ENCODE results near the gene RABGAP1.

Gene RABGAP1

DNA sequence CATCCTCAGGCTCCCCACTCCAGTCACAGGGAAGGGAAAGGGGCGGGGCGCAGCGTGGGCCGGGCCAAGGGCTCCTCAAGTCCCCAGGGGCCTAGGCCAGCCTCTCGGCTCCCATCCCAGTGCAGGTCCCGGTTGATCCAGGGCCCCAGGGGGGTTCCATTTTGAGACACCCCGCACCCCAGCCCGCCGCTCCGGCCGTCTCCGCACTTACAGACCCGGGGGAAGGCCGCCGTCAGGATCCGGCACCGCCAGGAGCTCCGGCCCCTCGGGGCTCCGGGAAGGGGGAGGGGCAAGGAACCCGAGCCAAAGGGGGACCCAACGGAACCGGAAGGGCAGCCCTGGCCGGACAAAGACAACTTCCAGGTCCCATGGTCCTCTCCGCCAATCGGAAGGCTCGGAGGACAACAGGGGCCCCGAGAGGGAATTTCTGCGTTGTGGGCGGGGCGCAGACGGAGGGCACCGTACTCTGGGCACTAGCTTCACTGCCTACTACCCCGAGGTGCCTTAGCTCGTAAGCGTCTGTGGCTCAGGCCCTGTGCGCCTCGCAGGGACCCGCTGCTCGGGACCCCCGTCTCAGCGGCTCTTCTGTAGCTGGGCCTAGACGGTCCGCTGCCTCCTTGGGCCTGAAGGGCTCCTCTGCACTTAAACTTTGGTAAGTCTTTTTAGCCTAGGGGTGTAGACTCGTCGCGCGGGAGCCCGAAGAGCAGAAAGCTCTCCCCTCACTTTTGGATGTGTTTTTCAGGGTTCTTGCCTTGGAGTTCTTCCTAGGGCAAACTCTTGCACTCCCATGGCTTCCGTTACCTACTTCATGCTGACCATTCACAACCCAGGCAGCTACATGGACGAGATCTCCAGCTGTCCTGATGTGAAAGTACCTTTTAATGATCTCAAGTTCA lies 9.3 kb upstream of the RABGAP1 start, which contains the start of gene ZBTB26:
TSS of gene ZBTB26 (minus strand) at position 287 of the 896 bp plus-strand sequence. CDS start 11,578 bp downstream, outside the sequence.
- FAIRE-seq, result peak; percentile 99
- peak; percentile 87 for TF ChIP-seq POLR2A (IDR thresholded peaks at IDR 0.05; ENCODE audit: low read depth, low read length)
- peak; percentile 99 for DNase-seq (ENCODE audit: insufficient read length, low spot score)

DNA sequence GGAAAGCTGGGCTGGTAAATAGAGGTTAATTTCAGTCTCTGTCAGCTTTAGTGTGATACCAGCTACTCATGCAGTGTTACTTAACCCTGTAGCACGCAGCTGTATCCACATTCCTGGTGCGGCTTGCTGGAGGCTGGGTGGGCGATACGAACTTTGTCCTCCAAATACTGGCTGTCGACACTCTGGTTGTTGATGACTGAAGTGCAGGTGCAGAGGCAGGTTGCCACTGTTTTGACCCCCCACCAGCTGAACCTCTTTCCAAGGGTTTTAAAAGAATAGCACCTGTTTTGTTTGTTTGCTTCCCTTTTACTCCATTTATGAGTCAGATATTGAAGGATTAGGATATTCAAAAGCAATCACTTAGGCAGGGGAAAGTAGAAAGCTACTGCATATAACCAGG lies 4.4 kb upstream of the RABGAP1 start:
- no peak for TF ChIP-seq POLR2A (IDR thresholded peaks at IDR 0.05; ENCODE audit: low read depth, low read length)
- FAIRE-seq, result no peak
- DNase-seq (ENCODE audit: insufficient read length, low spot score), result no peak

DNA sequence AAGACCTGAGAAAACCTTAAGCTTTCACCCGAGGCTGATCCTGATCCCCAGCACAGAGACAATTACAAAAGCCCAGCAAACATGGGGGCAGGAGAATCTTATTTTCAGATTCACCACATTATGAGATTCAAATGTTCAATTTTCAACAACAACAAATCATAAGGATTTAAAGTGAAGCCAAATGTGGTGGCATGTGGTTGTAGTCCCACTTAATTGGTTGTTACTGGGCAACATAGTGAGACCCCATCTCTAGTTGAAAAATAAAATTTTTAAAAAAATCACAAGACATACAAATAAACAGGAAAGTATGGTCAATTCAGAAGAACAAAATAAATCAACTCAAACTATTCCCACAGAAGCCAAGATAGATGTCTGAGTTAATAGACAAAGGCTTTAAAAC lies 3.9 kb upstream of the RABGAP1 start:
- FAIRE-seq (no peak), DNase-seq (ENCODE audit: insufficient read length, low spot score) (no peak)
- TF ChIP-seq POLR2A (IDR thresholded peaks at IDR 0.05; ENCODE audit: low read depth, low read length), result no peak

DNA sequence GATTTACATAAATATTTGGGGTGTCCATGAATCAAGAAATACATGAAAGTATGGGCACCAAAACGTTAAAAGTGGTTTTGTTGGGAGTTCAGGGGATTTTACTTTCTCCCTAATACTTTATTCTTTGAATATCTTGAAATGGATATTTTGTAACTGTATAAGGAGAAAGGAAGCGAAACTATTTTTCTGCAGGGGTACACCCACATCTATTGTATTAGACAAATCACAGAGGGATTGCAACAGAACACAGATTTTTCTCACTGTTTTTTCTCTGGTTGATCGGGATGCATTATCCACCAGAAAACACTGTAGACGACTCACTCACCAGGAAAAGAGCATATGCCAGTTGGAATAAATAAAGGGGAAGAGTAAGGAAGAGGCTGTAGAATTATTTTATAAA lies 1.2 kb upstream of the RABGAP1 start:
- FAIRE-seq, result no peak
- DNase-seq (ENCODE audit: insufficient read length, low spot score), result no peak
- TF ChIP-seq POLR2A (IDR thresholded peaks at IDR 0.05; ENCODE audit: low read depth, low read length), result no peak

DNA sequence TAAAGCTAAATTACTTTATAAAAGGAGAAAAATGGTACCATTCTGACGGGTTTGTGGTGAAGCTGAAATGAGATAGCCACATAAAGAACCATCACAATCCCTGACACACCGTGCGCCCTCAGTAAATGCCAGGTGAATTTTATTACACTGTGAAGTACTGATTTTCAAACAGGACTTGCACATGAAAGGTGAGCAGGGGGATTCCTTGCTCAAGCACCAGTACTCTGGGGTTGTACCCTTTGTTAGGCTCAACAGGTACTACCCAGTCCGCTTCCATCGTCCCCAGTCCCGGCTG lies 419 bp upstream of the RABGAP1 start:
- no peak for DNase-seq (ENCODE audit: insufficient read length, low spot score)
- no peak for FAIRE-seq
- no peak for TF ChIP-seq POLR2A (IDR thresholded peaks at IDR 0.05; ENCODE audit: low read depth, low read length)

DNA sequence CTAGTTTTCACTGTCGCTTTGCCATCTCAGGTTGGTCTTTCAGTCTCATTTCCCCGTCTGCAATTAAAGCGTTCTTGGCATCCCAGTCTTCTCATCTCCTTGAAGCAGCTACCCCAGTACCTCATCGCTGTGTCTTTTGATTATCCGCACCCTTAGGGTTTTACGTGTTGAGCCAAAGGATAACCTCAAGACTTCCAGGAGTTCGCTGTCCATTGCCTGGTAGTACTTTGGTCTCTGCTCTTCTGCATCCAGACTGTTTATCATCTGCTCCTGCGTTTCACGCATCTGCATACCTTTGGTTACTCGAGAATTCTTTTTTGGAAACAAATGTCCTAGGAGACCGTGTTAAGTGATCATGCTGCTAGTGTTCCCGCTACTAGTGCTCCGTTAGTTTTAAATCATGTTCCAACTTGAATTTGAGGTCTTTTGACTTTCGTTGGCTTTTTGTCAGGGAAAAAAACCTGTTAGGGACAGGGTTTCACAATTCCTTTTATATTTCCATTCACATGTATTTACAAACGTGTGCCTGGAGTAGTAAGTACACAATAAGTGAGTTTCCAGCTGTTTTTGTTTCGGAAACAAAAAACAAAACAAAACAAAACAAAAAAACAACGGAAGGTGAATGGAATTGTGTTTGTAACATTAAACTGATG lies 888 bp downstream of the RABGAP1 start:
- peak; percentile 11 for DNase-seq (ENCODE audit: insufficient read length, low spot score)
- TF ChIP-seq POLR2A (IDR thresholded peaks at IDR 0.05; ENCODE audit: low read depth, low read length), result no peak
- peak; percentile 96 for FAIRE-seq

DNA sequence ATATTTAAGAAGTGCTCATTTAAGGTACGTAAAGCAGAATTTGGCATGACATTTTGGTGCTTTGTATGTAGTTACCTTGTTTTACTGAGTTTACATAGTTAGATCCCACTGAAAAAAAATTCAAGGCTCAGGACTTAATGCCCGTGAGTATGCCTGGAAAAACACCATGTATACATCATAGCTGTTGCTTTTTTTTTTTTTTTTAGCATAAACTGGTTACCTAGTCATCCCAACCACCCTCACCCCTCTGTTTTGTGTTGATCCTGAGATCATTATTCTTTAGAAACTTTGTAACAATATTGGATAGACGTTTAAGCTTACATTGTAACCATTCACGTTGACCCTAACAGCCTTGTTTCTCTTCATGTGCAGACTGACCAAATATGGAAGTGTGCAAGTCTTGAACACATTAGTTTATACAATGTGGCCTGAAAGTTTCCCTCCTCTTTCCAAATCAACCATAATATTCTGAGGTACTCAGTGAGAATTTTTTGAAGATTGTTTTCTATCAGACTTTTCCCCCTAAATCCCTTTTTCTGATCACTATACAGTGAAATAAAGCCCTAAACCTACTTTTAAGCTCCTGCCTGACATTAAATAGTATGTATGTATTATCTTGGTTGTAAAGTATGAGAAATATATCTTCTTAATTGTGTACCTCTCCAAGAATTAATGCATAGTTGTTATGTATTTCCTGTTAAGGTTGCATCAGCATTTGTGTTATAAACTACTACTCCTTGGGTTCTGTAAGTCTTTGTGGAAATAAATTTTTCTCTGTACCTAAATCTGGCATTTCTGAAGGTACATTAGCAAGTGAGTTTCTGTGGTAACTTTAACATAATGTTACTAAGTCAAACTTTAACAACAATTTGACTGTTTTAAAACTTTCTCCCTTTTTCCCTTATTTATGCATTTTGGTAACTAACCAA lies 4.4 kb downstream of the RABGAP1 start:
- no peak for TF ChIP-seq POLR2A (IDR thresholded peaks at IDR 0.05; ENCODE audit: low read depth, low read length)
- DNase-seq (ENCODE audit: insufficient read length, low spot score) (no peak), FAIRE-seq (peak; percentile 67)

DNA sequence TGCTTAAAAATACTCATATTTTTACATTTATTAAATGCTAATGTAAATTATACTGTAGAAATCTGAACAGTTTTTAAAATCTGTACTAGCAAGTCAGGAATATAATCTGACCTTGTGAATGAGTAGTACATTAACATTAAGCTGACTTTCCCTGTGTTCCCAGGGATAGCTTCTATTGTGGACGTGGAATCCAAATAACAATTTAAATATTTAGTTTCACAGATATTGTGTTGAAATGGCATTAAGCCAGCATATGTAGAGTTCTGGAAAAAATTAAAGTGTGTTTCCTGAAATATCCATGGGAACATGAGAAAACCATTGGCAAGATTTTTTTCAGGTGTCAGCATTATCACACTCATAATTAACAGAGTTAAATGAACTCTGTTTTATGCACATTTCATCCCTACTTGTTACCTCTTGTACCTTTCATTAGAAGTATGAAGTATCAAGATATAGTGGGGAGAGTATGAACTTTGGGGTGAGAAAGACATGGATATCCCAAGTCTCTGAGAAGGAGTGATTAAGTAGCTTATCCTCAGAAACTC lies 5.7 kb downstream of the RABGAP1 start:
- FAIRE-seq, result no peak
- no peak for TF ChIP-seq POLR2A (IDR thresholded peaks at IDR 0.05; ENCODE audit: low read depth, low read length)
- DNase-seq (ENCODE audit: insufficient read length, low spot score), result no peak

DNA sequence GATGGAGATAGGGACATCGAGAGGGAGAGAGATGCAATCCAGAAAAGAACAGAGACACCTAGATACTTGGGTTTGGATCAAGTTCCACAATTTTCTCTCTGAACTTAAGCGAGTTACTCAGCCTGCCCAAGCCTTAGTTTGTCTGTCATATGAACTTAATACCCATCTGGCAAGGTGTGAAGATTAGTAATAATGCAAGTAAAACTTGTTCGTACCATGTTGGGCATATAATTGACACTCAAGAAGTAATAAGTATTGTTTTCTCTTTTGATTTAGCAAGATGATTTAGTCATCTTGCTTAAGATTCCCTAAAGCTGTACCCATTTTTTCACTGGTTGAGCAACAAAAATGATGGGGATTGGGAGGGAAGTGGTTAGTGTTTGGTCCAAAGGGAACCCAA lies 7.5 kb downstream of the RABGAP1 start:
- TF ChIP-seq POLR2A (IDR thresholded peaks at IDR 0.05; ENCODE audit: low read depth, low read length), result no peak
- no peak for DNase-seq (ENCODE audit: insufficient read length, low spot score)
- FAIRE-seq, result no peak

DNA sequence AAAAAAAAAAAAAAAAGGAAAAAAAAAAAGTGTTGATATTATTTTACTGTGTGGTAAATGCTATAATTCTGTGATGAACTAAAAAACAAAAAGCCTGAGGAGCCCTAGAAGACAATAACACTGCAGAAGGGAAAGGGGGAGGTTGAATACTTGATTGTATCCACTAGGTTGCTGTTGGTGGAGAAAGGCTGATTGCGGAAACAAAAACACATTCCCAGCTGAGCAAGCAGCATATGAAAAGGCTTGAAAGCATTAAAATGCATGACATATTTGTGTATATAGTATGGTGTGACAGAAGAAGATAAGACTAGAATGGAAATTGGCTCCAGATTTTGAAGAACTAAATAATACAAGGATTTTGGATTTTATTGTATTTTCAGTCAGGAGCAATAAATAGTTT lies 8.9 kb downstream of the RABGAP1 start:
- no peak for DNase-seq (ENCODE audit: insufficient read length, low spot score)
- no peak for TF ChIP-seq POLR2A (IDR thresholded peaks at IDR 0.05; ENCODE audit: low read depth, low read length)
- FAIRE-seq, result peak; percentile 87

DNA sequence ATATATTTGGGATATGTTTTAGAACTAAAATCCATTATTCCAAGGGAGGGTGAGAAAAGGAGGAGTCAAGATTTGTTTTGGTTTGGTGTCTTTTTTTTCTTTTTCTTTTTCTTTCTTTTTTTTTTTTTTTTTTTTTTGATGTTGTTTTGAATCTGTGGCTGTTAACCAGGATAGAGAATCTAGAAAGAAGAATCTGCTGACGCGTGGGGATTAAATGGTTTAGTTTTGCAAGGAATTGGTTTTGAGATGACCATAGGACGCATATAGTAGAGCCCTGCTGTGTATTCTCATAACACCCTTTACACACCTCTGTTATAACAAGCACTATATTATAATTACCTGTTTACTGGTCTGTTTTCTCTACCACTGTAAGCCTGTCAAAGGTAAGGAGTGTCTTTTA lies 9.4 kb downstream of the RABGAP1 start:
- FAIRE-seq (no peak), DNase-seq (ENCODE audit: insufficient read length, low spot score) (no peak)
- no peak for TF ChIP-seq POLR2A (IDR thresholded peaks at IDR 0.05; ENCODE audit: low read depth, low read length)

DNA sequence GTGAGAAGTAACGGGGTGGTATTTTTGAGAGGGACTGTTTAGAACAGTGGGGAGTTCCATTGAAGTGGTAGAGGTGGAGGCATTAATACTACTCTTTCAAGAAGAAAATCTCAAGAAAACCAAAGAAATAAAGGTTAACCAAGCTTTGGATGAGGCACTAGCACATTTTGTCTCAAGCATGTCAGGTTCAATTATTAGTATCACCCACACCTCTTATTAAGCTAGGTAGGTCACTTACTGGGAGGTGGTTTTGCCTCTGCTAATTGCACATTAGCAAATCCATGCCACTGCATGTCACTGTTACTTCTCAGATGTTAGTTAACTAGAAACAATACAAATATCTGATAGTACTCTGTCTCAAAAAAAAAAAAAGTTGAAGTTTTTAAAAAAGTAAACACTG lies 10.2 kb downstream of the RABGAP1 start:
- no peak for DNase-seq (ENCODE audit: insufficient read length, low spot score)
- TF ChIP-seq POLR2A (IDR thresholded peaks at IDR 0.05; ENCODE audit: low read depth, low read length), result no peak
- FAIRE-seq, result peak; percentile 89

DNA sequence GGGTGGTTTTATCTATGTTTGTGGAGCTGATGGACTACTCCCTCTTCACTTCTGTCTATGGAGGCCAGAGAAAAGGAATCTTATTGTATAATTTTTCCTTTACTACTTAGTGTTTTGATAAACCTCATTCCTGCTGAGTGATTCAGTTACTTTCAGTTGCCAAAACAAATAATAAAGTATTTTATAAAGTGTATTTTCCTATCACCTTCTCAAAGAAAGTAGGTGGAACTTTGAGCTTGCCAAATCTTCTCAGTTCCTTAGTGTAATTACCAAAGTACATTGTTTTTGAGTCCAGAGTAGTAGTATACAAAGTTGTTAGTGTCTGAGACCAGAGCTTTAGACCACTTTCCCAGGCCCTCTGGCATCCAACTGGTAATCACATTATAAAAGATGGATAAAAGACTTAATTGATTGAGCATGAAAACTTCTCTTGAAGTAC lies 13.5 kb downstream of the RABGAP1 start:
- DNase-seq (ENCODE audit: insufficient read length, low spot score) (peak; percentile 13), FAIRE-seq (peak; percentile 95)
- TF ChIP-seq POLR2A (IDR thresholded peaks at IDR 0.05; ENCODE audit: low read depth, low read length), result no peak

DNA sequence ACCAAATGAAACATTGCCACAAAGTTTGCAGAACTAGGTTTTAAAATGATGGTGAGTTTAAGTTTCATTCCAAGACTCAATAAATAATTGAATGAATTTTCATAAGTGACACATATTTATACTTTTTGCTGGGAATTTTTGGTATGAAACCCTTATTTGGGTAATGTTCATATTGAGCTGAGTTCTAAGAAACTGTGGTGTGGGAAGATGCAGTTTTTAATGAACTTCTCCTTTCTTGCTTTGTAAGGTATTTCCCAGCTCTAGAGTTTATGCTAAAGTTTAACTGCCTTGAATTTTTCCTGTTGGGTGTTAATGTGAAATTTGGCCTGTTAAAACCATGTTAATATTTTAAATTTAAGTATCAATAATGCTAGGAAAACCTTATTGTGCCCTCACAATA lies 15.1 kb downstream of the RABGAP1 start:
- no peak for DNase-seq (ENCODE audit: insufficient read length, low spot score)
- FAIRE-seq, result peak; percentile 92
- TF ChIP-seq POLR2A (IDR thresholded peaks at IDR 0.05; ENCODE audit: low read depth, low read length), result no peak

All from H54 (cell line).